Epithelial cell of proximal tubule (primary cell): ENCODE measurements around the gene ISY1. TPM values are rescaled to one million over a fixed set of nuclear protein-coding genes. Genes with fewer than 3 reads are reported as not detected.
A peak's percentile ranks its signal among the peaks of the same experiment; 100 is the strongest.

ENCODE experiments used
- DNase-seq: peaks from one replicate; pipeline ENCODE4 v3.0.0-alpha.2; 2011; ENCODE audit warnings: low read depth
- H3K4me3 ChIP-seq: 2 replicates; pipeline ENCODE4 v1.5.1; 2011; ENCODE audit warnings: low read depth, mild to moderate bottlenecking, low read length
- total RNA-seq: library from RNA; depleted of rRNA; stranded (reverse); fragments of >200 nt; gene quantifications from 2 replicates; pipeline ENCODE4 v1.2.3, GENCODE V29; 2015
- TF ChIP-seq, protein P1 (sequence below): conservative IDR thresholded peaks from 2 replicates; pipeline ENCODE4 v1.5.1; 2012; ENCODE audit warnings: low read depth, mild to moderate bottlenecking, low read length

The ISY1 gene
- total RNA-seq, 1 donor from 2014 or later: 7.8 TPM

DNA sequence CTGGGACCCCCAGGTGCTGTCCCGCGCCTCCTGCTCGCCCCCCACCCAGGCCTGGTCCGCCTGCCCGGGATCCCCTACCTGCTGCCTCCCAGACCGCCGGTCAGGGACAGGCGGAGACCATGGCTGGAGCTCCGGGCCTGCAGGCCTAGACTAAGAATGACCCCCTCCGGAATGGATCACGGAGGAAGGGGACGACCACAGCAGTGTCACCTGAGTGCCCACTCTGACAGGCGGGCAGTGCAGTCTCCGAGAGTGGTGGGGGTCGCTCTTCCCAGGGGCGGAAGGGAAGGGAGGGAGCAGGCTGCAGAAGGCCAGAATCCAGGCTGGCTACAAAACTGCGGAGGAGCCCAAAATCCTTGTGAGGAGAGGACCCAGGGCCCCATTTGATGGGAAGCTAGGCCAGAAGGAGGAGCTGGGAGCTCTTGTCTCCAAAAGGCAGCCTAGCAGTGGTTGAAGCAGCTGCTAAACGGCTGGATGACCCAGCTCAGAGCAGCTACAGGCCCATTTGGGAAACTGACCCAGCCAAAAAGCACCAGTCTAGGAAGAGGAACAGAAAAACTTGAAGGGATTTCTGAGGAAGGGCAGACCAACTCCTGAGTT lies 38.4 kb downstream of the ISY1 start:
- TF ChIP-seq, protein P1, sequence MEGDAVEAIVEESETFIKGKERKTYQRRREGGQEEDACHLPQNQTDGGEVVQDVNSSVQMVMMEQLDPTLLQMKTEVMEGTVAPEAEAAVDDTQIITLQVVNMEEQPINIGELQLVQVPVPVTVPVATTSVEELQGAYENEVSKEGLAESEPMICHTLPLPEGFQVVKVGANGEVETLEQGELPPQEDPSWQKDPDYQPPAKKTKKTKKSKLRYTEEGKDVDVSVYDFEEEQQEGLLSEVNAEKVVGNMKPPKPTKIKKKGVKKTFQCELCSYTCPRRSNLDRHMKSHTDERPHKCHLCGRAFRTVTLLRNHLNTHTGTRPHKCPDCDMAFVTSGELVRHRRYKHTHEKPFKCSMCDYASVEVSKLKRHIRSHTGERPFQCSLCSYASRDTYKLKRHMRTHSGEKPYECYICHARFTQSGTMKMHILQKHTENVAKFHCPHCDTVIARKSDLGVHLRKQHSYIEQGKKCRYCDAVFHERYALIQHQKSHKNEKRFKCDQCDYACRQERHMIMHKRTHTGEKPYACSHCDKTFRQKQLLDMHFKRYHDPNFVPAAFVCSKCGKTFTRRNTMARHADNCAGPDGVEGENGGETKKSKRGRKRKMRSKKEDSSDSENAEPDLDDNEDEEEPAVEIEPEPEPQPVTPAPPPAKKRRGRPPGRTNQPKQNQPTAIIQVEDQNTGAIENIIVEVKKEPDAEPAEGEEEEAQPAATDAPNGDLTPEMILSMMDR: no peak
- no peak for DNase-seq
- H3K4me3 ChIP-seq: peak overlapping the region; percentile 90

GRCh38 chr3:129121792-129122411 lies 39.0 kb downstream of the ISY1 start, which contains the start of gene RAB43:
Gene RAB43, minus strand, starts transcription at chr3:129121804. Its CDS starts 315 bp downstream, at chr3:129121489.
- TF ChIP-seq, protein P1: no peak
- no peak for DNase-seq
- peak within 1 kb of the TSS; percentile 90 for H3K4me3 ChIP-seq

DNA sequence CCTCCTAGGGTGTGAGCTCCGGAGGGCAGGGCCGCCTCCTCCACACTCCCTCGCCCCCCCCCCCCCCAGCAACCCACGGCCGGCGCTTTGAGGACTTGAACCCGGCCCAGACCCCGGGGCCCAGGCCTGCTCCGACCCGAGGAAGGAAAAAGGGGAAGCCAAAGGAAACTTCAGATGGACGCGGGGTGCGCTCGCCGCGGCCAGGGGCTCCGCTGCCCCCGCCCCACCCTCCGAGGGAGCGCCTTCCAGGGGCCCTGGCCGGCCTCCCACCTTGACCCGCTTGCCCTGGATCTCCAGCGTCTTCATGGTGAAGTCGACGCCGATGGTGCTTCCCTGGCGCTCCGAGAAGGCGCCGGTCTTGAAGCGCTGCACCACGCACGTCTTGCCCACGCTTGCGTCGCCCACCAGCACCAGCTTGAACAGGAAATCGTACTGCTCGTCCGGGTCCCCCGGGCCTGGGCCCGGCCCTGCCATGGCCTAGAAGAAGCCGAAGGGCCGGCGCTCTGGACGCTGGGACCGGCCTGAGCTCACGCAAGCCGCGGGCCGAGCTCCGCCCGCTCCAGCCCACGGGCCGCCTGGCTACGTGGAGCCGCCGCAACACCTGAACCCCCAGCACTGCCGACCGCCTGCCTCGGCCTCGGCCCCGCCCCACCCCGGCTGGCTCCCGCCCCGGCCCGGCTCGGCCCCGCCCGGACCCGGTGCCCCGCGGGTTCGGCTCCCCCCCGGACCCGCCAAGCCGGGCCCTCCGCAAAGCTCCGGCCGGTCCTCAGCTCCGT lies 39.7 kb downstream of the ISY1 start:
- no peak for DNase-seq
- TF ChIP-seq, protein P1: no peak

DNA sequence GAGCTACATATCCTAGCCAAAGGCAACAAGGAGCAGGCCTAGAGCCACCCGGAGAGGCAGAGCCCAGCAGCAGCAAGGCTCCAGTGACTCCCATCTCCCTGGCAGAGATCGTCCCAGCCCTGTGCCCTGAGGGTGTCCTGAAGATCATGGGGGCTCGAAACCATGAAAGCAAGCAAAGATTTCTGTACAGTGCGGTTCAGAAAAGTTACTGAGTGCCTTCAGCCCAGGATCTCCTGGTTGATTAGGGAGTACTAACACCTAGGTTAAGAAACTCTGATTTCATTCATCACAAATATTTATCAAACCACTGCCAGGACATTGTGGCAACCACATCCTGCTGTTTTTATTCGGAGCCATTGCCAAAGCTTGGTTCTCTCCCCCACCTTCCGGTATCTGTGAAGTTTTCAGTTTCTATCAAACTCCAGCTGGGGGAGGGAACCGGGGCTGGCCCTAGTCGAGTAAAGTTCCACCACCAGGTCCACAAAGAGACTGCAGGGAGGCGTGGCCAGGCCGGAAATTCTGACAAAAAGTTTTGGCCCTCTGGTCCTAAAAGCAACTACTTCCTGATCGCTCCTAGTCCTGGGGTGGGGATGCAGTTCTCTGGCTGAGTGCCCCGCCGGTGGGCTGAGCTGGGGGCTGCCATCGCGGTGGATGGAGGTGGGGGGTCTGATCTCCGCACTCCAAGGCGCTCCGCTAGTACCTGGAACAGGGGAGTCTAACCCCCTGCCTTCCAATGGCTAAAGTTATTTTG lies 40.4 kb downstream of the ISY1 start:
- peak; percentile 59 for DNase-seq
- TF ChIP-seq, protein P1: peak; percentile 32
- H3K4me3 ChIP-seq: peak overlapping the region; percentile 90

More for the DNA sequence above, 39.7 kb downstream of the ISY1 start:
- H3K4me3 ChIP-seq: peak overlapping the region; percentile 90

- peak overlapping the region; percentile 90 for H3K4me3 ChIP-seq
- TF ChIP-seq, protein P1: no peak
- no peak for DNase-seq
Observed at GRCh38 chr3:129119365-129120100, 41.3 kb downstream of the ISY1 start.

GRCh38 chr3:129118745-129119144 lies 42.1 kb downstream of the ISY1 start:
- H3K4me3 ChIP-seq: peak overlapping the region; percentile 90
- DNase-seq: no peak
- TF ChIP-seq, protein P1: no peak
